NCI-H774 (cell line): ENCODE measurements around the gene SMIM14.
"Not testable (repeated sequence)": the region's sequence is repeated elsewhere in the genome, so short reads cannot be mapped to it uniquely, and the experiment has no call there.

Source experiments
- DNase-seq: peaks from one replicate; lab custom pipeline; 2025; lab: John Stamatoyannopoulos, UW

The SMIM14 gene

DNA sequence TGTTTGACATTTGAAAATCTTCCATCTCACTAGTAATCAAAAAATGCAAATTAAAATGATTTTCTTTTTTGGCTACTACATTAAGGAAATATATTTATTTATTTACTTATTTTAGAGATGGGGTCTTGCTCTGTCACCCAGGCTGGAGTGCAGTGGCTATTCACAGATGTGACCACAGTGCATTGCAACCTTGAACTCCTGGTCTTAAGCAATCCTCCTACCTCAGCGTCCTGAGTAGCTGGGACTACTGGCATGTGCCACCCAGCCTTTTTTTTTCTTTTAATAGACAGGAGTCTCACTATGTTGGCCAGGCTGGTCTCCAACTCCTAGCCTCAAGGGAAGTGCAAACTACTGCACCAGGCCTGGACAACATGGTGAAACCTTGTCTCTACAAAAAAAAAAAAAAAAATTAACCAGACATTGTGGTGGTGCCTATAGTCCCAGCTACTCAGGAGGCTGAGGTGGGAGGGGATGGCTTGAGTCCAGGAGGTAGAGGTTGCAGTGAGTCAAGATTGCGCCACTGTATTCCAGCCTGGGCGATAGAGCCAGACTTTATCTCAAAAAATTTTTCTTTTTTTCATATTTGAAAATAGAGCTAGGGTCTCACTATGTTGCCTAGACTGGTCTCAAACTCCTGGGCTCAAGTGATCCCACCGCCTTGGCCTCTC is 4.4 kb upstream of the SMIM14 start:
- no peak for DNase-seq

DNA sequence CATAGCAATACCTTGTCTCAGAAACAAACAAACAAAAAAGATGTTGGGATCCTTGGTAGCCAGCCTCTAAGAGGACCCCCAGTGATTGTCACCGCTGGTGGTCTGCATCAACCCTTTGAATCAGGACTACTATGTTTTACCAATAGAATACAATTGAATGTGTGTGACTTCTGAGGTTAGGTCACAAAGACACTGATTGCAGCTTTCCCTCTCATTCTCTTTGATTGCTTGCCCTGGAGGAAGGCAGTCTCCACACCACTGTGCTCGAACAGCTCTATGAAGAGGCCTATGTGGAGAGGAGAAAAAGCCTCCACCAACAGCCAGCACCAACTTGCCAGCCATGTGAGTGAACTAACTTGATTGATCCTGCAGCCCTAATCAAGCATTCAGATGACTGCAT is 2.8 kb upstream of the SMIM14 start:
- DNase-seq, result no peak

DNA sequence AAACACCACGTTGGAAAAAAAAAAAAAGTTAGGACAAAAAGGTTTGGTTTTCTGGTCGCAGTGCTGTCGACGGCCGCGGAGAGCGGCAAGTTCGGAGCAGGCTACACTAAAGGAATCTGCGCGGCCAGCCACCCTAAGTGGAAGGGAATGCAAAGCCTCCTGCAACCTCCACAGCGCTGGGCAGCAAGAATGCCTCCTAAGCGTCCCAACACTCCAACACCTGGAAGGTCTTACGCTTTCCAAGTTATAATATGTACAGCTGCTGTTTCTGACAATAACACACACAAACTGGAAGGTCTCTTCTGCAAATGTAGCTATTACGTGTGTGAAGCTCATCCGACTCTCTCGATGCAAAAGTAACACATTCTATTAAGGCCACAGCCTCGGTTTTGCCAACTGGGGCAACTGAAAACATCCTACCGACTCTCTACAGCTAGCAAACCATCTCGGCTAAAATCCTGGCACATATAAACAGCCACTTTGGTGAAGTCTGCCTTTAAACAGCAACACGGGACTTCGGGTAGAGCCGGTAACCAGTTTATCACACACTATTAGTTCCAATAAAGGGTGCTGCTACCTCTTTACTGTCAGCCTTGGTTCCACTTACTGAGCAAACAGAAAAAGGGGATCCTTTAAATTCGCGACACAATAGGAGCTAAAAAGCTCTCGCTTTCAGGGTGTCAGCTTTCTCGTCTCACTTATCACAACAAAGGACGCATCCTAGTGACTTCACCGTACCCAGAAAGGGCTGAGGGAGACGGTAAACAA is 895 bp downstream of the SMIM14 start:
- DNase-seq, result no peak

DNA sequence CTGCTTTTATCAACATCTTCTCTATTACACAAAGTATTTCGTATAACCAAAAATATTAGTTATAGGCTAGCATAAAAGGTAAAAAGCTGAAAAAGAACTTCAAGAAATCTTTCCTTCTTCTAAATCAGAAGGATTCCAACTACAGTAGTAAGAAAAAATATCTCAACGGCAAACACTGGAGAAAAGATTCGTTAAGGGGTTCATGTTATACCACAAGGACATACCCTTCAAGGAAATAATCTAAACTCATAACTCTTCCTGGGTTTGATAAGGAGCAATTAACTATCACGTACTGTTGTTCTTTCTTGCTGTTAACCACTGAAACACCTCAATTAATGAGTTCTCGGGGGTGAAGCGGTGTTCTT is 1.5 kb downstream of the SMIM14 start:
- no peak for DNase-seq

DNA sequence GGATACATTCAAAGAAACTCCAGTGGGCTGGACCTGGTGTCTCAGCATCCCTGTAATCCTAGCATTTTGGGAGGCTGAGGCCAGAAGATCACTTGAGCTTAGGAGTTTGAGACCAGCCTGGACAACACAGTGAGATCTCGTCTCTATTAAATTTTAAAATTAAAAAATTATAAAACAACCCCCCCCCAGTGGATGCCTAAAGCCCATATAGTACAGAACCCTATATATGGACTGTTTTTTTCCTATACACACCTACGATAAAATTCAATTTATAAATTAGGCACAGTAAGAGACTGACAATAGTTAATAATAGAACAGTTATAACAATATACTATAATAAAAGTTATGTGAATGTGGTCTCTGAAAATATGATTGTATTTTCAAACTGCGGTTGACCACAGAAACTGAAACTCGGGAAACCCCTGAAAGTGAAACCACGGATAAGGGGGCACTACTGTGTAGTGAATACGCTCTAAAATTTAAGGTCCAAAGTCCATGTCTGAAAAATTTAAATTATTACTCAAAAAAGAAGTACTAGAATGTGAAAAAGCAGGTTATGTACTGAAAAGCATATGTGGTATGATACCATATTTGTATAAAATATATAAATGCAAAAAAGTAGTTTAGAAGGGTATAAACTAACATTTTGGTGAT is 2.0 kb downstream of the SMIM14 start:
- no peak for DNase-seq

DNA sequence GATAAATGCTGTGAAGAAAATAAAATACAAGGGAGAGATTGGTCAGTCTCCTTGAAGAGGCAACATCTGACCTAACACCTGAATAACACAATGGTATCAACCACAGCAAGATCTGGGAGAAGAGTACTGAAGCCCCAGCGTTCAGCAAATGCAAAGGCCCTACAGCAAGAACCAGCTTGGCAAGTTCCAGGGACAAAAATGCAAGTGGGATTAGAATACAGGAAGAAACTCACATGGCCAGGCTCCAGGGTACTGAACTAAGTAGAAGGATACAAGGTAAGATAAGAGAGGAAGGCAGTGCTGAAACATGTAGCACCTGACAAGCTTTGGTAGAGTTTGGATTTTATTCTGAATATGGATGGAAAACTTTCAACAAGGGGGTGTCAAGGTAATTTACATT is 3.6 kb downstream of the SMIM14 start:
- no peak for DNase-seq

DNA sequence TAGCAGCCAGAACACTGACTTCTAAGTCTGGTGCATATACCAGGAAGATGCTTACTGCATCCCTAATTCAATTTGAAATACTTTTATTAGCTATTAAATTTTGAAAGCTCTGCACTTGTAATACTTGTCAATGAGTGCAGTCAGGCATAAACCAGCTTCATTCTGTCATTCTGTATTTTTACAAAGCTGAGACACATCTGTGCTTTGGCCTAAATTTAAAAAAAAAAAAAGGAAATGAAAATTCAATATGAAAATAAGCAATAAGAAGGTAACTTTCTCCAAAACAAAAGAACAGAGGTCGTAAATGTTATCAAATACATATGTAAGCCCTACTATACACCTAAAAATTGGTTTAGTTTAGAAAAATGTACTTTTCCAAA is 7.0 kb downstream of the SMIM14 start:
- DNase-seq, result no peak

DNA sequence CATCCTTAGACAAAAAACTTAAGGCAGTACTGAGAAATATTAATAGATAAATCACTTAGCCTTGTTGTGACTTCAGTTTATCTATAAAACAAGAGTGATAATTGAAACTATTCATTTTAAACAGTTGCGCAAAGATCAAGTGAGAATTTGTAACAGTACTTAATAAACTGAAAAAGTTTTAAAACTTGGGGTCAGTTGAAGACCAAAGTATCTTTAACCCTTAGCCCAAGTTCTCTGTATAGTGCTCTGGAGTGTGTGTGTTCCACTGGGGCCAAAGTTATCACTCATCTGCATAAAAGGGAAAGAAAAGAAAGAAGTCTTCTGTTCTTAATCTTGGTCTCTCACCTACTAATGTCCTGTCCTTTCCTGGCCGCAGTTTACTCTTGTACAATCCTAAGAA is 11.3 kb downstream of the SMIM14 start:
- DNase-seq, result no peak

DNA sequence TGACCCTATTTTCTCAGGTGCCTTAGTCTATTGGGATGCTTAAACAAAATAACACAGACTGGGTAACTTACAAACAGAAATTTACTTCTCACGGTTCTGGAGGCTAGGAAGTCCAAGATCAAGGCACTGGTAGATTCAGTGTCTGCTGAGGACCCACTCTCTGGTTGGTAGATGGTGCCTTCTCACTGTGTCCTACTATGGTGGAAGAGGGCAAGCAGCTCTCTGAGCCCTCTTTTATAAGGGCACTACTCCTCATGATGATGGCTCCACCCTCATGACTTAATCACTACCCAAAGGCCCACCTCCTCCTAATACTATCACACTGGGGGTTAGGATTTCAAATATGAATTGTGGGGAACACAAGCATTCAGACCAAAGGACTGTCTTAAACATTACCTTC is 11.8 kb downstream of the SMIM14 start:
- DNase-seq, result no peak

DNA sequence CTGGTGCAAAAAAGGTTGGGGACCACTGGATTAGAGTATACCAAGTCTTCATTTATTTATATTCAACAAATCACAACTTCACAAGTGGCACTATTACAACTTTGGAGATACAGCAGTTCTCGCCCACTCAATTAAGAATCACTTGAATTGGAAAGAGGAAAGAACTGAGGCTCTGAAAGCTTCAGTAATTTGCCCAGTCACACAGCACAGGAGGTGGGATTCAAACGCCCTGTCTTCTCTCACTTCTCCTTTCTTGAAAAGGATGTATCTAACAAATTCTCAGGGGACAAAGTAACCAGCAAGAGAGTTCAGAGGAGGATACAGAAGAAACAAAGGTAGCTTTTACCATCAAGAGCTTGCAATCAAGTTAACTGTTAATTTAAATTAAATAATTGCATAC is 12.4 kb downstream of the SMIM14 start:
- DNase-seq, result no peak

DNA sequence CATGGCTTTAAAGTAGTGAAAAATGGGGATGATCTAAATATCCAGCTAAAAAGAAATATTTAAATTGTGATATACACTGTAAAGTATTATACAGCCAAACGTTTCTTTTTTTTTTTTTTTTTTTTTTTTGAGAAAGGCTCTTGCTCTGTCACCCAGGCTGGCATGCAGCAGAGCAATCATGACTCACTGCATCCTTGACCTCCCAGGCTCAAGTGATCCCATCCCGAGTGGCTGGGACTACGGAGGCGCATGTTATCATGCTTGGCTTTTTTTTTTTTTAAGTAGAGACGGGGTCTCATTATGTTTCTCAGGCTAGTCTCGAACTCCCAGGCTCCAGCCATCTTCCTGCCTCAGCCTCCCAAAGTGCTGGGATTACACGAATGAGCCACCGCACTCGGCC is 17.1 kb downstream of the SMIM14 start:
- DNase-seq, result no peak

DNA sequence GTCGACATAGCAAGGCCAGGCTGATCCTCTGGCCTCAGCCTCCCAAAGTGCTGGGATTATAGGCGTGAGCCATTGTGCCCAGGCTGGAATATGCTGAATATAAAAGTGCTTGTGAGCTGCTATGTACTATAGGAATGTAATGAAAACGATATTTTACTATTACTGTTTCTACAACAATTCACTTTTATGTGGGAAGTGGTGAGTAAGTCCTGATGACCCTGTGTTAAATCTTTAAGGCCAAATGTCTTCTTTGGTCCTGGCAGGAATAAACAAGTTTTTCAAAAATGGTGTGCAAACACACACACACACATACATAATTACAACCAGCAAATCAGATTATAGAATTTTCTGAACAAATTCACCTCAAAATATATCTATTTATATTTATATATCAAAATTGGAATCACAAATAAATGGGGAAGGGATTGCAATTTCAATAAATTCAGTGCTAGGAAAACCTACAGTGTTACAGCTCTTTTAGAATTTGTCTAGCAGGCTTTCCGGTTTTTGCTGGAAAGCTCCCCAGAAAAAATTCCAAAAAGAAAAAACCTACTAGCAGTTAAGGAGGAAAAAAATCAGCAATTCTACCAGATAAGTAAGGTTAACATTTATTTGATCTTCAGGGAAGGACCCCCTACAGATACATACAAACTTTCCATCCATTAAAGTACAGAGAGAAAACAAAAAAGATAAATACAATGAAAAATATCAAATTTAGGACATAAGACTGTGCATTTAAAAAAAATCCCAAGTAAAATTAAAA is 17.9 kb downstream of the SMIM14 start:
- no peak for DNase-seq

DNA sequence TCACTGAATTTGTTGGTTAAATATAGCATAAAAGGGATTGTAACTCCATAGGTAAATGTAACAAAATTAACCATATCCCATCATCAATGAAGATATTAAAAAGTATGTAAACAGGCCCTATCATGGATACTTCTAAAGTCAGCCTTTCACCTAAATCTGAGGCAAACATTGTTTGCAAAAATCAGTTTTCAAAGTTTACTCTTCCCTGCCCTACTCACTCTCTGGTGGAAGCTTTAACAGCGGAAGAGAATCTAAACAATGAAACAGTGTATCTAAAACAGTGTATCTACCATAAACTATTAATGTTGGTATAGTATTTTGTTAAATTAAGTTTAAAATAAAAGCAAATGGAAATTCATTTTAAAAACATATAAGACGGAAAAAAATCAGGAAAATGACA is 21.1 kb downstream of the SMIM14 start:
- no peak for DNase-seq

DNA sequence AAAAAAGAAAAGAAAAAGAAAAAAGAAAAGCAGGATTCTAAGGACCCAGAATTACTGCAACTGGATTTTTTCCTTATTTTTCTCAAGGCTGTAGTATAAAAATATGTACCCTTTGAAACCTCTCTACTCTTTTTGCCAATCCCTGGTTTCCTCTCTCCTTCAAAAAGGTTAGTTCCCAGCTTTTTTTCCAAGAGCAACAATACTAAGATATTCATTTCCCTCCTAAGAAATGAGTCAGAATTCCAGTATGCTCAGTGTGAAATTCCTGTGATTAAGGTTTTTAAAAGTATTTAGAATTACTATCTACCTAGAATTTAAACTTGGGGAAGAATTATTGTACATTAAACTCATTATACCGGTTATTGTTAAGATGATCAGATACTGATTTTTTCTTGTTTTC is 22.0 kb downstream of the SMIM14 start:
- DNase-seq, result no peak

DNA sequence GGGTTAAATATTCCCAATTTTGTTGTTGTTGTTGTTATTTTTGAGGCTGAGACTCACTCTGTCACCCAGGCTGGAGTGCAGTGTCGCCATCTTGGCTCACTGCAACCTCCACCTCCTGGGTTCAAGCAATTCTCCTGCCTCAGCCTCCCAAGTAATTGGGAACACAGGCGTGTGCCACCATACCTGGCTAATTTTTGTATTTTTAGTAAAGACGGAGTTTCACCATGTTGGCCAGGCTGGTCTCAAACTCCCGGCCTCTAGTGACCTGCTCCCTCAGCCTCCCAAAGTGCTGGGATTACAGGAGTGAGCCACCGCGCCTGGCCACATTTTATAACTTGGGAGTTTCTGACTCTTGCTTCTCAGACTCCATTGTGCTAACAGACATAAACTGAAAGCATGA is 22.6 kb downstream of the SMIM14 start:
- DNase-seq, result not testable (repeated sequence)

DNA sequence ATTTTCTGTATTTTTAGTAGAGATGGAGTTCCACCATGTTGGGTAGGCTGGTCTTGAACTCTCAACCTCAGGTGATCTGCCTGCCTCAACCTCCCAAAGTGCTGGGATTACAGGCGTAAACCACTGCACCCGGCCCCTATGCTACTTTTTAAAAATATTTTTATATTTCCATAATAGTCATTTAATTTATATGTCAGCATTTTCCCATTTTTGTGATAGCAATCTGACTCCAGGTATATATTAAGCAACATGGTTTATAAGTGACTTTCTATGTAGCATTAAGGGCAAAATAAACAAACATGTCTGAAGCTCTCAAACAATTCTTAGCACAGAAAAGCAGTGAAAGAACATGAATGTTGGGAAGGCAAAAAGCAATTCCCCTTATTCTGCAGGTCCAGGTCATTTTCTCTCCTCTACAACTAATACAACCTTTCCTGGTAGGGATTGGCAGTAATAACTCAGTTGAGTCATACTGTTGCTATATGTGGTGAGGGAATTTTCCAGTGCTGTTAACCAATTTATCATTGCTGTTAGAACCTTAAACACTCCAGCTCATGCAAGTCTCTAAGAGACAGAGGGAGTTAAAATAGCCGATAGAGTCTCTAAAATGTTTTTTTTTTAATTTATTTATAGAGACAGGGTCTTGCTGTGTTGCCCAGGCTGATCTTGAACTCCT is 24.0 kb downstream of the SMIM14 start:
- DNase-seq, result no peak

DNA sequence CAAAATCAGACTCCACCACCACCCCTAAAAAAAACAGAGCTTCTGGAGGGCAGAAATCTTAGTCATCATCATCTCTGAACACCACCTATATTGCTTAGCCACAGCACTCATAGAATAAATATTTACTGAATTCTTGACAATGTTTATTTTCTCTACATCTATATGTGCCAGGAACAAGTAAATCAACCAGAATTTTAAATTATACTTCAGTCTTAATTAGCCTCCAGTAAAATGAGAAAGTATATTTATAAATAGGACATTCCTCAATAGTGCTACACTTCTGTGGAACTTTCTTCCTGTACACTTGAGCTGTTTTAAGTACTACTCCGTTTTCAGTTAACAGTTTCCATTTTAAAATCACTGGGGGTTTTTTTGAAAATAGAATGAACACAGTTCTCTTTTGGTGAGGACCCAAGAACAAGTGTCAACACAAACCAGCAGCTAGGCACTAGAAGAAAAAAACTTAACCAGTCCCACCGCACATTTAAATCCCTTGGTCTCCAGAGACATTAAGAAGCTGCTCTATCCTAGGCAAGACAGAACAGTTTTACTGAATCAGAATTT is 25.5 kb downstream of the SMIM14 start:
- no peak for DNase-seq

DNA sequence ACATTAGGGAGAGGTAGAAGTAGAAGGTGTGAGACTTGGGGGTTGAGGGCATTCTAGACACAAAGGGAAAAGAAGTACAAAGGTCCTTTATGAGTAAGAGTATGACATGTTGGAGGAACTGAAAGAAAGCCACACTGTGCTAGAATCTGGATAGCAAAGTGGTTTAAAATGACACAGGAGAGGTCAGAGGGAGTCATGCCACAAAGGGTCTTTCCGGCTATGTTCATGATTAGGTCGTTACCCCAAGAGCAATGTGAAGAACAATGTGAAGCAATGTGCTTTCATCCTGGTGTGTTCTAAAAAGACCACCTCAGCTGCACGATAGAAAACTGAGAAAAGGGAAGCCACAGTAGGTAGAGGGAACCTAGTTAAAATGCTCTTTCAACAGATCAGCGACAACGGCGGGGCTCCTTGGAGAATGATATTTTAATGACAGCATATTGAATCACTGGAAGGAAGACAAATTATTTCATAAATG is 29.2 kb downstream of the SMIM14 start:
- DNase-seq, result no peak

DNA sequence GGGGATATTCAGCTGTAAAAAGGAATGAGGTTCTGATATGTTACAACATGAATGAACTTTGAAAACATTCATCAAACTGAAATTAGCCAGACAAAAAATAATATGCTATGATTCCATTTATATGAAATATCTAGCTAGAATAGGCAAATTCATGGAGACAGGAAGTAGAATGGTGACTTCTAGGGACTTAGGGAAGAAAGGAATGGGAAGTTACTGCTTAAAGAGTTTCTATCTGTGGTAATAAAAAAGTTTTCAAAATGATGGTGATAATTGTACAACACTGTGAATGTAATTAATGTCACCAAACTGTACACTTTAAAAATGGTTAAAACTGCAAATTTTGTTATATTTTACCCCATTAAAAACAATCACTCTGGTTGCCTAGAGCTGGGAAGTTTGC is 30.2 kb downstream of the SMIM14 start:
- no peak for DNase-seq

DNA sequence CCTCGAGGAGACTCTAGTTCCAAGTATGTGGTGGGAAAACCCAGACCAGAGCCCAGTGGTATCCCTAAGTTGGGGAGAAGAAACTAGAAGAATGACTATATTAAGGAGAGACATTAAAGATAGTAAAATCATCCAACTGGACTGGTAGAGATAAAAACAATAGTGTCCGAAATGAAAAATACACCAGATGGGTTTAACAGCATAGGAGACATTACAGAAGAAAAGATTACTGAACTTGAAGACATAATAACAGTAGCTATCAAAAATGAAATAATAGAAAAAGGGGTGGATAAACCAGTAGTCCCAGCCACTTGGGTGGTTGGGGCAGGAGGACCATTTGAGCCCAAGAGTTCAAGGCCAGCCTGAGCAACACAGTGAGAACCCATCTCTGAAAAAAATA is 31.9 kb downstream of the SMIM14 start:
- no peak for DNase-seq

DNA sequence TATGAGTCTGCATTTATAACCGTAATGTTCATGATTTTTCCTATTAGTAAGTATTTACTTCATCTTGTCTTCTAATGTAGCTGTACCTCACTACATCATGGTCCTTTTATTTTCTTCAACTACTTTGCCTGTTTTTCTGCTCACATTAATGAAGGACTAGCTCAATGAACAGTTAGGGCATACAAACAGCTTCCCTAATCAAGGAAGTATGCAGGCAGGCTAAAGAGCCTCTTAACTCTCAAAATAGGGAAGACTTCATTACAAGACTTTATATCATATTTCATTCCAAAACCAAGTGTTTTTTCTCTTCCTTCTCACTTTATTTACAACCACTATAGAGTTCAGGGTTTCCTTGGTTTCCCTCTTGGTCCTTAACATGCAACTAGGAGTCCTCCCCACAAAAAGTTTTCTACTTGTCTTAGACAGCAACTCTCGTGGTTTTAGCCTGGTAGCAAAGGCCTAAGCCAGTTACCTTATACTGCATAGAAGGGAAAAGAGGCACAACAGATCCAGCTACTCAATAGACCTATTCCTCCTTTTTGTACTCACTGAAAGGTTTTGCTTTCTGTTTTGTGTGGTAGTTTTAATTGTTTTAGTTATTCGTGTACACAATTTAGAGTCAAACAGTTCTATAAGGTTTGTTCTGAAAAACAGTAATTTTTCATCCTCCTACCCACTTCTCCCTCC is 40.8 kb downstream of the SMIM14 start:
- DNase-seq, result no peak
